Activated T-cell treated with anti-CD3 and anti-CD28 coated beads, Interleukin-2, amount 50 U/mL, for 72 hours (primary cell): ENCODE results near the gene PTPRR. TPM values are rescaled to one million over a fixed set of nuclear protein-coding genes. Genes with fewer than 3 reads are reported as not detected.

Experiments used
- ATAC-seq, 2 donors: fragments of 150-1000 bp; cut with Tn5 transposase; replicated peaks in 1 of 2; 2 replicates each; pipeline ENCODE4 v1.10.0; 2021; ENCODE audit warnings: moderate library complexity in 2 of 2, mild to moderate bottlenecking in 1 of 2
- DNase-seq, 2 donors: peaks; one replicate each; pipeline ENCODE4 v3.0.0; 2021 to 2022; ENCODE audit warnings: mixed read lengths in 1 of 2
- H3K27ac Mint-ChIP-seq: one replicate; pipeline ENCODE4 v1.8.0; 2022; ENCODE audit warnings: mild to moderate bottlenecking, moderate library complexity, mixed read lengths
- H3K27me3 Mint-ChIP-seq: one replicate; pipeline ENCODE4 v1.8.0; 2022; ENCODE audit warnings: low read depth, mixed read lengths
- H3K36me3 Mint-ChIP-seq, 2 donors: one replicate each; pipeline ENCODE4 v1.8.0; 2022; ENCODE audit warnings: mixed read lengths in 2 of 2, mild to moderate bottlenecking in 1 of 2; ENCODE audit not compliant: insufficient read depth in 2 of 2
- H3K4me1 Mint-ChIP-seq: one replicate; pipeline ENCODE4 v1.8.0; 2022; ENCODE audit warnings: low read depth, mixed read lengths
- H3K4me3 Mint-ChIP-seq, 2 donors: one replicate each; pipeline ENCODE4 v1.8.0; 2022; ENCODE audit warnings: mild to moderate bottlenecking in 2 of 2, mixed read lengths in 2 of 2, moderate library complexity in 2 of 2
- H3K9me3 Mint-ChIP-seq, 2 donors: one replicate each; pipeline ENCODE4 v1.8.0; 2022; ENCODE audit warnings: mixed read lengths in 2 of 2
- total RNA-seq, 2 donors: library from RNA; stranded (reverse); gene quantifications; one replicate each; pipeline ENCODE4 v1.2.3, GENCODE V29; 2022

Gene PTPRR
- total RNA-seq, 2 donors from 2014 or later: not detected

DNA sequence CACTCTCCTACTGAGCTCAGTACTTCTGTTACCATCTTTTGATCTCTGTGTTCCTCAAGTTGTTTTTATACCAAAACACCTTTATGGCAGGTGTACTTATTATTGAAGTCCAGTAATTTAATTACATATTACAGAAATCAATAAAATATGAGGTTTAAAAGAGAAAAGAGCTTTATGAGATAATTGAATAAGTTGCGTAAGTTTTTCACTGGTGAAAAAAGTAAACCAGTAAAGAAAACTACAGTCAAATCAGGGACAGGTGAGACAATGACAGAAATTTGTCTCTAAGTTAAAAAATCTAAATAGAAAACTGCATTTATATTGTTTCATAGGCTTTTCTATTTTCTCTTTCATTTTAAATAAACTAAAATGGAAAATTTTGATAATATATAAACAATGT lies 254.2 kb downstream of the PTPRR start:
- H3K27me3 Mint-ChIP-seq: peaks cover 6% of the 10 kb centered on the region
- no peaks in the 10 kb centered on the region for H3K9me3 Mint-ChIP-seq
- H3K4me3 Mint-ChIP-seq: no peak overlapping the region
- no peaks in the 10 kb centered on the region for H3K4me1 Mint-ChIP-seq
- no peak for ATAC-seq
- H3K27ac Mint-ChIP-seq: no peak overlapping the region
- no peaks in the 10 kb centered on the region for H3K36me3 Mint-ChIP-seq
- DNase-seq: no peak

DNA sequence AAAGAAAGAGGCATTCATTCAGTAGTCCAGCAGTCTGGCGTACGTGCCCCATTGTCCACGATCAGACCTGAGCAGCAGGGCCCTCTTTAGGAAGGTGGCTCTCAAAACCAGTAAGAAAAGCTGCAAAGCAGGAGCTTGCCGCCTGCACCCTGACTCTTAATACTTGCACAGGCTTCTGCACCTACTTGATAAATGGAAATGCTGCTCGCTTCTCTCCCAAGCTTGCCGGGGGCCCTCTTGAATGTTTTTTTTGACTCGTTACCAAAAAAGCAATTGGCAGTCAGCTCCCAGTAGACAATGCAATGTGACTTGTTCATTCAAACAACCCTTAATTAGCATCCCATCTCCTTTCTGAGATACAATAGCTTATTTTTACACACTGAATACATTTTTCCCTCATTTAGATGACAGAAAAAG lies 256.1 kb downstream of the PTPRR start:
- DNase-seq (no peak), ATAC-seq (no peak)
- Mint-ChIP-seq H3K27me3 (peaks cover 6% of the 10 kb centered on the region), H3K4me3 (no peak overlapping the region), H3K36me3 (no peaks in the 10 kb centered on the region), H3K4me1 (no peaks in the 10 kb centered on the region), H3K9me3 (no peaks in the 10 kb centered on the region), H3K27ac (no peak overlapping the region)

DNA sequence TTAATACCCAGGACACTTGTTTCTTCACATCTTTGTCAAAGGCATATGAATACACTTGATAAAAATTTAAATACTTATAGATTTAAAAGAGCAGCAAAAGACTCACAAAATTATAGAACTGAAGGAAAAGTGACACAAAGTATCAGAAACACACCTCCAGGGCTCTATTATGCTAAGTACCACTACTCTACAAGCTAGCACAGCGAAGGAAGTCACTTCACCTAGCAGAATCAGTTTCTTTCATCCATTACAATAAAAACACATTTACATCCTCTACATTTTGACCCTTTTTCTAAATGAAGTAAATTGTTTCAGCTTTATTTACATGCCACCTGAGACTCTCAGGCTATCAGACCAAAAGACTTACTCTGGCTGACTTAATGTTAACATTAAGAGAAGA lies 256.7 kb downstream of the PTPRR start:
- Mint-ChIP-seq H3K27me3 (peaks cover 6% of the 10 kb centered on the region), H3K9me3 (no peaks in the 10 kb centered on the region), H3K36me3 (no peaks in the 10 kb centered on the region), H3K27ac (no peak overlapping the region), H3K4me3 (no peak overlapping the region), H3K4me1 (no peaks in the 10 kb centered on the region)
- no peak for ATAC-seq
- DNase-seq: no peak

DNA sequence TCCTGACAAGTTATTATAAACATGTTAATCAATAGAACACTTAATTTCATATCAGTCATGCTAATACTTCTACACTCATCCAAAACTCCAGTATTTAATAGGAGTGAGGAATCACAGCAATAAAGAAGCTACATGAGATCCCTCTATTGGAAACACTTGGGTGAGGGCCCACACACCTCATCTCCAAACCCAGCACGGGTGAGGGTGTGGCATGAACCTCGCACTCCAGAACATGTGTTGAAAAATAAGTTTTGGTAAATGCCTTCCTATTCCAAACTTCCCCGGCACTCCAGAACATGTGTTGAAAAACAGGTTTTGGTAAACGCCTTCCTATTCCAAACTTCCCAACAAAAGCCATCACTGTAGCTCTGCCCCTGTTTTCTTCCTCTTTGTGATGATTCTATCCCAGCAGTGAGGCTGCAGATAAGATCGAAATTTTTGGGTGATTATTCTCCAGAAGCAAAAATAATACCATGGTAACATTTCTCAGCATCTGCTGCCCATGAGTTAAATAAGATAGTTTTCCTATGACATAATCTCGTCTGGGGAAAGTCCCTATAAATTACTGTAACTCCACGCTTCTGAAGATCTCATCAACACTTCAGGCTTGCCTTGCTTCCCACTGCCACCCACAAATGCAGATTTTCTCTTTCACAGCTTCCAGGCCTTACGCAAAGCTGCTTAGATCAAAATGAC lies 258.9 kb downstream of the PTPRR start:
- DNase-seq (no peak), ATAC-seq (no peak)
- H3K4me3 Mint-ChIP-seq: no peak overlapping the region
- H3K36me3 Mint-ChIP-seq: no peaks in the 10 kb centered on the region
- no peaks in the 10 kb centered on the region for H3K4me1 Mint-ChIP-seq
- no peaks in the 10 kb centered on the region for H3K27me3 Mint-ChIP-seq
- H3K27ac Mint-ChIP-seq: no peak overlapping the region
- no peaks in the 10 kb centered on the region for H3K9me3 Mint-ChIP-seq

DNA sequence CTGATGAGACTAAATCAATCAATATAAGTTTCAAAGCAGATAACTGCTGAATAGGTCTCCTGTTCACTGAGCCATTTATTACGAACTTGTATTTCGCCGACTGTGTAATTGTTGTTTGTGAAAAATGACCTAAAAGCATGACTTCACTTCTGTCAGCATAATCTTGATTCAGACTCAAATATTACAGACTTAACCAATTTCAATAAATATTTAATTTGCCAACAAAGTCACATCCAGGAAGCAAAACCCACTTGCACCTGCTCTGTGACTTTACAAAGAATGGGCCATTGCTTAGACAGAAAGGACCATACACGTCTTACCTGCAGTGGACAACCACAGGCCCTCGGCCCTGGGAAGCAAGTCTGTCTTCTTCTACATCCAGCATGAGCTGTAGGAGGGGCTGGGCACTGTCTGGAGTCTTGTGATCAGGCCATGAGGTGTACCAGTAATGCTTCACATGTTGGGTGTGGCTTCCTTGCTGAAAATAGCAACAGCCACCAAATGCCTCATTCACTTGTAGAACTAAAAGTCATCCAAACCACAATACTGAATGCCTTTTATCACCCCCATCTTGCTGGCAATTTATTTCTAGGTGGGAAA lies 259.8 kb downstream of the PTPRR start:
- H3K4me3 Mint-ChIP-seq: no peak overlapping the region
- ATAC-seq (no peak), DNase-seq (no peak)

DNA sequence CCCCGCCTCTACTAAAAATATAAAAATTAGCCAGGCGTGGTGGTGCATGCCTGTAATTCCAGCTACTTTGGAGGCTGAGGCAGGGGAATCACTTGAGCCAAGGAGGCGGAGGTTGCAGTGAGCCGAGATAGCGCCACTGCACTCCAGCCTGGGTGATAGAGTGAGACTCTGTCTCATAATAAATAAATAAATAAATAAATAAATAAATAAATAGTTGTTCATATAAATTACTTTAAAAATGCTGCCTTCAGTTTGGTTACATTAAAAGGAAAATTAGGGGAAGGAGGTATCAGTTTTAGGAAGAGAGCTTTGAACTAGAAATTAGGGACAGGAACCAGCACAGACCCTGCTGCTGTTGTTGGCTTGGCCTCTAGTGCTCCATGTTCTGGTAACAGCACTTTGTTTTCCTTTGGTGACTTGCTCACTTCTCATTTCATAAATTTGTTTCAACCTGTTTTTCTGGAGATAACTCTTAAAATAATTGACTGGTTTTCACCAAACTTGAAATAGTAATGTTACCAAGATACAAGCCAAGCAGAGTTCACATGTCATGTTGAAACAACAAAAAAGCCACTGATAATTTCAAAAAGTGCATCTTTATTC lies 260.4 kb downstream of the PTPRR start:
- ATAC-seq (no peak), DNase-seq (no peak)
- Mint-ChIP-seq H3K27me3 (no peaks in the 10 kb centered on the region), H3K4me3 (no peak overlapping the region), H3K27ac (no peak overlapping the region), H3K36me3 (no peaks in the 10 kb centered on the region), H3K4me1 (no peaks in the 10 kb centered on the region), H3K9me3 (no peaks in the 10 kb centered on the region)

More for the DNA sequence above, 259.8 kb downstream of the PTPRR start:
- Mint-ChIP-seq H3K27me3 (no peaks in the 10 kb centered on the region), H3K4me1 (no peaks in the 10 kb centered on the region), H3K27ac (no peak overlapping the region), H3K36me3 (no peaks in the 10 kb centered on the region), H3K9me3 (no peaks in the 10 kb centered on the region)

DNA sequence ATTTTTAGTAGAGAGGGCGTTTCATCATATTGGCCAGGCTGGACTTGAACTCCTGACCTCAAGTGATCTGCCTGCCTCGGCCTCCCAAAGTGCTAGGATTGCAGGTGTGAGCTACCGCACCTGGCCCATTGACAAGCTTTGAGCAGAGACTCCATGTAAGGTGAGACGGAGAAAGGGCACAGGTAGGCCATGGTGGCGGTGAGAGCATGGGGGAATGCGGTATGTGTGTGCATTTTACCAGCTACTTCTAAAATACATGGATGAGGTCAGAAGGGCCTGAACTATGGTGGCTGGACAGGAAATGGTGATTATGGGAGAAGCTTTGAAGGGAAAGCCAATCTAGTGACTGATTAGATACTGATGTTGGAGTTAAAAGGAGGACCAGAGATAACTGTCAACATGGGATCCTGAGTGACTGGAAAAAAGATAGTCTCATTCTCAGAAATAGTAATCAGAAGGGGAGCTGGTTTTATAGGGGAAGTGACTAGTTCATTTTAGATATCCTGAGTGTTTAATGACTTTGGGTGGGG lies 261.4 kb downstream of the PTPRR start:
- no peaks in the 10 kb centered on the region for H3K36me3 Mint-ChIP-seq
- no peak overlapping the region for H3K4me3 Mint-ChIP-seq
- no peak for DNase-seq
- no peak overlapping the region for H3K27ac Mint-ChIP-seq
- no peaks in the 10 kb centered on the region for H3K9me3 Mint-ChIP-seq
- ATAC-seq: no peak
- H3K4me1 Mint-ChIP-seq: no peaks in the 10 kb centered on the region
- no peaks in the 10 kb centered on the region for H3K27me3 Mint-ChIP-seq

DNA sequence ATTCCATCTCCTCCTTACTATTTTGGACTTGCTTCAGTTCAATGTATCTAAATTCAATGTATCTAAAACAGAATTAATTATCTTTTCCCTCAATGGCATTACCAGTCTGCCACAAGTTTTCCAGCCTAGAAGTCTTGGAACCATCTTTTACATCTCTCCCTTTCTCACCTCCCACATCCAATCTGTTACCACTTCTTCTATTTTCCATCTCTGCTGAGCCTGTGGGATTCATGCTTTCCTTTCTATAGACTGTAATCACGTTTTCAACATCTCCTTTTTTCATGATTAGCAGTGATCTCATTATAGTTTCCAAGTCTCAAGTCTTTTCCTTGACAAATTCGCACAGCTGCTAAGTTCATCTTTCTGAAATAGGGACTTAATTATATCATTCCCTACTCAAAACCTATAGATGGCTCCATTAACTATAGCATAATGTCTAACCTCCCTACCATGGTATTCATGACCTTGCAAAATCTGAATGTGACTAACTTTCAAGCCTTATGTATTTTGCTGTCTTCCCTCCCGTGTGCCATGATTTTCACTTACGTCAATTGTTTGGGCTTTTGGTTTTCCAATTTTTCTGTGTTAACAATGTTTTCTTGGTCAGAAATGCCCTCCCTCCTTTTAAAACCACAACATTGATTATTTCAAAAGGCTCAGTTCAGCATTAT lies 262.8 kb downstream of the PTPRR start:
- no peaks in the 10 kb centered on the region for H3K36me3 Mint-ChIP-seq

DNA sequence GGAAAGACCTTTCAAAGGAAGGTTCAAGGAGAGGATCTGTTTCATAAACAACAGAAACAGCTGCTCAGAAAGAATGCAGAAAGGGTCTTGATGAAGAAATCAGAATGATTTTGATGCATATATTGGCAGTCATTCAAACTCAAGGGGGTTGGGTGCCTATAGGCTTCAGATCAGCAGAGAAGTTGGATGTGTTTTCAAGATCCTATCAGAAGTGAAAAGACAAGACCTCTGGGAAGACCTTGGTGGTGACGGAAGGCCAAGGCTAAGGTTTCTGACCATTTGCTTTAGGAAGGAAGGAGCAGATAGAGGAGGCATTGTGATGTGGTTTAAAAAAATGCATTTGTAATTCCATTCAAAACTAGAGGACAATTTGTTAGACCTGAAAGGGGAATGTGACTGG lies 268.1 kb downstream of the PTPRR start:
- Mint-ChIP-seq H3K9me3 (no peaks in the 10 kb centered on the region), H3K27me3 (no peaks in the 10 kb centered on the region), H3K4me3 (no peak overlapping the region), H3K27ac (no peak overlapping the region), H3K4me1 (no peaks in the 10 kb centered on the region), H3K36me3 (no peaks in the 10 kb centered on the region)
- no peak for ATAC-seq
- no peak for DNase-seq

More for the DNA sequence above, 262.8 kb downstream of the PTPRR start:
- H3K9me3 Mint-ChIP-seq: no peaks in the 10 kb centered on the region
- no peak for ATAC-seq
- DNase-seq: no peak
- H3K27ac Mint-ChIP-seq: no peak overlapping the region
- no peaks in the 10 kb centered on the region for H3K4me1 Mint-ChIP-seq
- no peak overlapping the region for H3K4me3 Mint-ChIP-seq
- H3K27me3 Mint-ChIP-seq: no peaks in the 10 kb centered on the region

DNA sequence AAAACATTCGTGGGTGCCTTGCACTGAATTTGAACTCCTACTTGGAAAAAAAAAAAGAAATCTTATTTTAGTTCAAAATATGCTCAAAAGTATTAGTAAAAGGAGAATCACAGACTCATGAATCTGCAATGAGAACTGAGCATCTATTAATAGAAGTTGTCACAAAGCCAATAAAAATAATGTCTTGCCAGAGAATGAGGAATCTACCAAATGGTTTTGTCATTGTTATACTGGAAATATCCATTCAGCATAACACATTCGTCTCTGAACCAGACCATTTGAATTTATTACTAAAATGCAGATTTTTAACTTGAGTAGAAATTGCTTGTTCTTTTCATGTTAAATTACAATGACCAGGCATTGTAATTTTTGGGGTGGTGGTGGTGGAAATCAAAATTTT lies 271.7 kb downstream of the PTPRR start:
- H3K27ac Mint-ChIP-seq: no peak overlapping the region
- no peak overlapping the region for H3K4me3 Mint-ChIP-seq
- no peaks in the 10 kb centered on the region for H3K4me1 Mint-ChIP-seq
- ATAC-seq: no peak
- H3K27me3 Mint-ChIP-seq: peaks cover 7% of the 10 kb centered on the region
- no peaks in the 10 kb centered on the region for H3K36me3 Mint-ChIP-seq
- no peak for DNase-seq
- no peaks in the 10 kb centered on the region for H3K9me3 Mint-ChIP-seq

DNA sequence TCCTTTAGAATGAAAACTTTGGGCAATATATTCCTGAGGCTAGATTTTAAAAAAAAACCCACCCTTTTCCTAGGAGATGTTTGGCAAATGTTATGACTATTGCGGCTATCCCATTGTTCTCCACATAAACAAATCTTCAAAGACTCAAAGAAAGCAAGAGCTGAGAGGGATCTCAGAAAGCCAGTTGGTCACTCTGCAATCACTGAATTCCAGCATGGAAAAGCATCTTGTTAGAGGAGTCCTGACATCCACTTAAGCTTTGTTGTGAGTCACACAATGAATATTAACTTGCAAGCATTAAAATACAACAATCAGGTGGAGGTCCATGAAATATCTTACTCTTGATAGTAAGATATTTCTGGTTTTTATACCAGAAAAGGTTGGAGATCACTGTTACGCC lies 272.3 kb downstream of the PTPRR start:
- Mint-ChIP-seq H3K9me3 (no peaks in the 10 kb centered on the region), H3K4me1 (no peaks in the 10 kb centered on the region), H3K27me3 (peaks cover 7% of the 10 kb centered on the region), H3K36me3 (no peaks in the 10 kb centered on the region), H3K4me3 (no peak overlapping the region), H3K27ac (no peak overlapping the region)
- no peak for DNase-seq
- no peak for ATAC-seq

DNA sequence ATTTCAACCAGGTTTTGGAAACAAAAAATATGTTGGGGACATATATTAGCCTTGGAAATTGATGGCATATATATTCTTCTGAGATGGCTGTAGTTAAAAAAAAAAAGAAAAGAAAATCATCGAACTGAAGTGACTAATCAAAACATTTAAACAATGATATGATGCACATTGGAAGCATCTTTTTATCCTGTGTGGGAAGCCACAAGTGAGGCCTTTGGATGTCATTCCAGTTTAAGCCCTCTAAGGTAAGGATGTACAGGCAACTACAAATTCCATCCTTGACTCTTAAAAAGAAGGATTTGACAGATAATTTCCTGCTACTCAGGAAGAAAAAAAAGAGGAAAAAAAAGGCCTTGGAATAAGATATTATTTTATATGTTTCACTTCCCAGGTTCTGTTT lies 273.7 kb downstream of the PTPRR start:
- no peak overlapping the region for H3K27ac Mint-ChIP-seq
- no peaks in the 10 kb centered on the region for H3K9me3 Mint-ChIP-seq
- H3K36me3 Mint-ChIP-seq: no peaks in the 10 kb centered on the region
- H3K27me3 Mint-ChIP-seq: peaks cover 13% of the 10 kb centered on the region
- no peak for ATAC-seq
- no peak overlapping the region for H3K4me3 Mint-ChIP-seq
- no peak for DNase-seq
- H3K4me1 Mint-ChIP-seq: no peaks in the 10 kb centered on the region
